Esophagus (tissue), 2 donors: Measurements from ENCODE around the gene LST1. TPM values are rescaled to one million over a fixed set of nuclear protein-coding genes. Genes with fewer than 3 reads are reported as not detected.
"Not testable (repeated sequence)": the region's sequence is repeated elsewhere in the genome, so short reads cannot be mapped to it uniquely, and the experiment has no call there.

Experiments used
- H3K27ac ChIP-seq, 2 donors: one replicate each; pipeline ENCODE4 v1.5.1; 2013; ENCODE audit warnings: low read depth in 2 of 2, mild to moderate bottlenecking in 2 of 2, inconsistent platforms in 1 of 2, low read length in 1 of 2, moderate library complexity in 1 of 2
- H3K27me3 ChIP-seq, 2 donors: one replicate each; pipeline ENCODE4 v1.6.1; 2013; ENCODE audit warnings: low read length in 2 of 2, control low read depth in 1 of 2, mild to moderate bottlenecking in 1 of 2; ENCODE audit not compliant: insufficient read depth in 2 of 2, control insufficient read depth in 1 of 2
- H3K36me3 ChIP-seq, 2 donors: one replicate each; pipeline ENCODE4 v1.6.1; 2013; ENCODE audit warnings: low read length in 1 of 2; ENCODE audit not compliant: control insufficient read depth in 2 of 2, insufficient read depth in 2 of 2
- H3K4me1 ChIP-seq, 2 donors: one replicate each; pipeline ENCODE4 v1.6.1; 2013; ENCODE audit warnings: low read length in 1 of 2; ENCODE audit not compliant: control insufficient read depth in 2 of 2, insufficient read depth in 2 of 2
- H3K4me3 ChIP-seq, 2 donors: one replicate each; pipeline ENCODE4 v1.5.1; 2013; ENCODE audit warnings: low read length in 2 of 2, mild to moderate bottlenecking in 2 of 2, low read depth in 1 of 2, moderate library complexity in 1 of 2
- H3K9me3 ChIP-seq, 2 donors: one replicate each; pipeline ENCODE4 v1.6.1; 2013; ENCODE audit warnings: mild to moderate bottlenecking in 2 of 2, low read depth in 1 of 2, low read length in 1 of 2, moderate library complexity in 1 of 2; ENCODE audit not compliant: control insufficient read depth in 2 of 2, insufficient read depth in 1 of 2
- WGBS, 2 donors: extraction: QIAGEN DNeasy Blood & Tissue Kit; methylation state at CpG; one replicate each; pipeline ENCODE4 v1.1.7; 2013; 5-methylcytosine and 5-hydroxymethylcytosine counted together
- polyA plus RNA-seq, 2 donors: library from polyadenylated mRNA; stranded (reverse); fragments of 200-250 nt; gene quantifications; one replicate each; pipeline ENCODE4 v1.2.3, GENCODE V29; 2013
- donor health status: healthy with polysubstance abuse.
- donor health status: Bipolar disorder and iron deficiency.

The LST1 gene
- polyA plus RNA-seq, 2 donors: 2.8 to 6.9 TPM

- H3K27ac ChIP-seq, H3K4me1 ChIP-seq, H3K9me3 ChIP-seq, H3K27me3 ChIP-seq, H3K36me3 ChIP-seq, H3K4me3 ChIP-seq: not testable (repeated sequence)
- 78 to 88% methylated on average over 5 of the region's 5 CpGs for WGBS, 2 donors
Measured at GRCh38 chr6:31590691-31591090, 4.6 kb downstream of the LST1 start.

- no peaks in the 10 kb centered on the region for H3K27me3 ChIP-seq
- WGBS, 2 donors: 90% methylated on average over 7 of the region's 7 CpGs
- no peaks in the 10 kb centered on the region for H3K9me3 ChIP-seq
- H3K4me1 ChIP-seq: no peaks in the 10 kb centered on the region
- no peak overlapping the region for H3K27ac ChIP-seq
- no peaks in the 10 kb centered on the region for H3K36me3 ChIP-seq
- H3K4me3 ChIP-seq: no peak overlapping the region
Measured at GRCh38 chr6:31592396-31592771, 6.3 kb downstream of the LST1 start.

- Histone ChIP-seq H3K4me1 (no peaks in the 10 kb centered on the region), H3K36me3 (no peaks in the 10 kb centered on the region), H3K27ac (no peak overlapping the region), H3K27me3 (no peaks in the 10 kb centered on the region), H3K9me3 (no peaks in the 10 kb centered on the region), H3K4me3 (no peak overlapping the region)
- 31 to 42% methylated on average over 2 of the region's 2 CpGs for WGBS, 2 donors
Measured at GRCh38 chr6:31597006-31597405, 10.9 kb downstream of the LST1 start.

GRCh38 chr6:31607317-31607716 is 21.2 kb downstream of the LST1 start:
- 76 to 87% methylated on average over 1 of the region's 1 CpG for WGBS, 2 donors
- Histone ChIP-seq H3K9me3 (no peaks in the 10 kb centered on the region), H3K4me3 (no peak overlapping the region), H3K27me3 (no peaks in the 10 kb centered on the region), H3K27ac (no peak overlapping the region), H3K36me3 (no peaks in the 10 kb centered on the region), H3K4me1 (no peaks in the 10 kb centered on the region)

GRCh38 chr6:31609519-31610406 is 23.7 kb downstream of the LST1 start:
- no peaks in the 10 kb centered on the region for H3K27me3 ChIP-seq
- H3K27ac ChIP-seq: no peak overlapping the region
- H3K4me3 ChIP-seq: no peak overlapping the region
- WGBS, 2 donors: 71 to 72% methylated on average over 8 of the region's 8 CpGs
- H3K9me3 ChIP-seq: no peaks in the 10 kb centered on the region
- H3K36me3 ChIP-seq: no peaks in the 10 kb centered on the region
- H3K4me1 ChIP-seq: no peaks in the 10 kb centered on the region

GRCh38 chr6:31610968-31611367 is 24.9 kb downstream of the LST1 start:
- H3K27me3 ChIP-seq: no peaks in the 10 kb centered on the region
- H3K36me3 ChIP-seq: no peaks in the 10 kb centered on the region
- H3K4me3 ChIP-seq: no peak overlapping the region
- no peaks in the 10 kb centered on the region for H3K4me1 ChIP-seq
- WGBS, 2 donors: 84% methylated on average over 4 of the region's 4 CpGs
- H3K9me3 ChIP-seq: no peaks in the 10 kb centered on the region
- H3K27ac ChIP-seq: no peak overlapping the region

- no peak overlapping the region for H3K27ac ChIP-seq
- no peaks in the 10 kb centered on the region for H3K4me1 ChIP-seq
- H3K4me3 ChIP-seq: no peak overlapping the region
- H3K36me3 ChIP-seq: no peaks in the 10 kb centered on the region
- WGBS, 2 donors: 73 to 76% methylated on average over 8 of the region's 8 CpGs
- no peaks in the 10 kb centered on the region for H3K9me3 ChIP-seq
- no peaks in the 10 kb centered on the region for H3K27me3 ChIP-seq
Measured at GRCh38 chr6:31614075-31614619, 28.1 kb downstream of the LST1 start.

GRCh38 chr6:31614684-31615578 is 28.9 kb downstream of the LST1 start, which contains the start of gene AIF1:
Gene AIF1, plus strand, starts transcription at chr6:31615234. Its CDS starts 96 bp downstream, at chr6:31615330.
- H3K27ac ChIP-seq: peak within 1 kb of the TSS in 1 of 2 donors; percentile 49
- no peaks in the 10 kb centered on the region for H3K9me3 ChIP-seq
- no peak within 1 kb of the TSS for H3K4me3 ChIP-seq
- 64 to 68% methylated on average over 6 of the region's 6 CpGs for WGBS, 2 donors
- no peaks in the 10 kb centered on the region for H3K27me3 ChIP-seq
- H3K36me3 ChIP-seq: no peaks in the 10 kb centered on the region
- H3K4me1 ChIP-seq: no peaks in the 10 kb centered on the region

GRCh38 chr6:31615748-31616147 is 29.7 kb downstream of the LST1 start:
- Histone ChIP-seq H3K9me3 (no peaks in the 10 kb centered on the region), H3K36me3 (no peaks in the 10 kb centered on the region), H3K4me1 (no peaks in the 10 kb centered on the region), H3K27ac (peak overlapping the region in 1 of 2 donors; percentile 49), H3K27me3 (no peaks in the 10 kb centered on the region), H3K4me3 (no peak overlapping the region)
- 65 to 70% methylated on average over 6 to 7 of the region's 7 CpGs for WGBS, 2 donors
